HG03135 (cell line): Measurements from ENCODE around the gene CDH4.

ENCODE experiments used
- ATAC-seq: cut with Tn5 transposase; IDR thresholded peaks from one replicate; pipeline ENCODE4 v1.9.1; 2021; ENCODE audit warnings: mild to moderate bottlenecking, moderate library complexity; ENCODE audit not compliant: unreplicated experiment

The CDH4 gene

GRCh38 chr20:61659246-61659993, 407.4 kb downstream of the CDH4 start:
- ATAC-seq, result no peak

DNA sequence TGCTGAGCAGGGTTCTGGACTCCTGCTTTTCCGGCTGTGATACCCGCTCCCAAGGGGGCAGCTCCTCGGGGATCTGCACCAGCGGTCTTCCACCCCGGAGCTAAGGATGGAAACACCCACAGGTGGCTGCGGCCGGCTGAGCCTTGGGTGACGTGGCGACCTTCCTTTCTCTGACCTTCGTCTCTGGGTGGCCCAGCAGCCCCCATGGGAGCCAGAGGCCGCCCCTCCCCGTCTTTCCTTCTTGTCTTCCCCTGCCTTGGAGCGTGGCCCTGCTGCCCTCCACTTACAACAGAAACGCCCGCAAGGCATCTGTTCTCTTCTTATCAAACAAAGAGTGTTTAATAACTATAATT, 407.9 kb downstream of the CDH4 start:
- no peak for ATAC-seq

GRCh38 chr20:61660559-61660958, 408.5 kb downstream of the CDH4 start:
- ATAC-seq, result no peak

DNA sequence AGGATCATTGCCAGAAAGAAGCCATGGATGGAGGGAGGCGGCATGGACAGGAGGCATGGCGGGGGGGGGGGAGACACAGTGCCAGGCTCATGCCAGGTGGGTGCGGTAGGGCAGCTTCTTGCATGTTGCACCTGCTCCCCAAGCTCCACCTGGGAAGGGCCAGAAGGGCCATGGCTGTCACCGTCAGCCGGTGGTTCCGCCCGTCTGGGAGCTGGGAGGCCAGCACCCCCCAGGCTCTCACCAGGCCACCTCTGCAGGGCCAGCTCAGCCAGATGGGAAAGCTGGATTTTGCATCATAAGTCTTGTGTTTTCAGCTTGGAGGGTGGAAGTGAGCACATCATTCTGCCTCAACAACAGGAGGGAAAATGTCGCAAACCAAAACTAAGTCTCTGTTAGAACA, 409.0 kb downstream of the CDH4 start:
- ATAC-seq, result no peak

GRCh38 chr20:61661583-61661982, 409.5 kb downstream of the CDH4 start:
- no peak for ATAC-seq

DNA sequence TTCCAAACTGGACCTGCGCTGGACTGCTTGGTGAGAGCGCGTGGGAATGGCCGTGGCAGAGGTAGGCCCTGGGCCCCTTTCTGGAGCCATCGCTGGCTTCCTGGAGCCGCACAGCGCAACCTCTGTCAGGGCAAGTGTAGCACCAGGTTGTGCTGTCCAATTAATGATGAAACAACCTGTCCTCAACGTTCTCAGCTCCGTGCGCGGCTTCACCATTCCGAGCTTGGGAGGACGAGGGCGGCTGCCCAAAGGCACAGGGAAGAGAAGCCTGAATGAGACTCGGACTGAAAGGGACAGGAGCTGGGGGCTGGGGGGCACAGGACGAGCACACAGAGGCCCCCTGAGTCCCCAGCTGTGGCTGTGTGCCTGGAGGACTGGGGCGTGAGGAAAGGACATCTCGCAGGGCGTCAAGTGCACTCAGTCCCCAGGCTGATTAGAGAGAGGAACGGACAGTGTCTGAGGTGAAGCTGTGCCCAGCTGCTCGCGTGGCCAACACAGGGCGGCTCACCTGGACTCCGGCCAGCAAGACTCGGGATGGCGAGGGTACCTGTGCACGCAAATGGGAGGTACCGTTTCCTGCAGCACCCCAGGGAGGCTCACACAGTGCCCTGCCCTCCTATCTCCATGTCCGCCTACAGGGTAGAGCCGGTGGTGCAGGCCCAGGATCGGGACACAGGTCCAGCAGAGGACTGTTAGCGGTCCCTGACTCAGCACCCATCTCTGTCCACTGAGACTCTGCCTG, 410.3 kb downstream of the CDH4 start:
- no peak for ATAC-seq

DNA sequence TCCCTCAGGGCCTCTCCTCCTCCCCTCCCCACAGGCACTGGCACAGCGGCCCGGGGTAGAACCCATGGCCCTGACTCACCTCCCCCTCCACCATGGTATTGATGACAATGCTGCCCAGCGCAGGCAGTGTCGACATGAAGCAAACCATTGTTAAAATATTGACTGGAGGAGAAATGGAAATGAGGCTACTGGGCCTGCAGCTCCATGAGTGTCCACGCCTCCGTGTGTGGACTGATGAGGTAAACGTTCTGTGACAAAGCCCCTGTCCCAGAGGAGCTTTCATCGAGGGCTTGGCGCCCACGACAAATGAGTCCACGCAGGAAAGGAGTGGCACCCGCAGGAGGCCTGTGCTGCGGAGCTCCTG, 410.9 kb downstream of the CDH4 start:
- no peak for ATAC-seq

DNA sequence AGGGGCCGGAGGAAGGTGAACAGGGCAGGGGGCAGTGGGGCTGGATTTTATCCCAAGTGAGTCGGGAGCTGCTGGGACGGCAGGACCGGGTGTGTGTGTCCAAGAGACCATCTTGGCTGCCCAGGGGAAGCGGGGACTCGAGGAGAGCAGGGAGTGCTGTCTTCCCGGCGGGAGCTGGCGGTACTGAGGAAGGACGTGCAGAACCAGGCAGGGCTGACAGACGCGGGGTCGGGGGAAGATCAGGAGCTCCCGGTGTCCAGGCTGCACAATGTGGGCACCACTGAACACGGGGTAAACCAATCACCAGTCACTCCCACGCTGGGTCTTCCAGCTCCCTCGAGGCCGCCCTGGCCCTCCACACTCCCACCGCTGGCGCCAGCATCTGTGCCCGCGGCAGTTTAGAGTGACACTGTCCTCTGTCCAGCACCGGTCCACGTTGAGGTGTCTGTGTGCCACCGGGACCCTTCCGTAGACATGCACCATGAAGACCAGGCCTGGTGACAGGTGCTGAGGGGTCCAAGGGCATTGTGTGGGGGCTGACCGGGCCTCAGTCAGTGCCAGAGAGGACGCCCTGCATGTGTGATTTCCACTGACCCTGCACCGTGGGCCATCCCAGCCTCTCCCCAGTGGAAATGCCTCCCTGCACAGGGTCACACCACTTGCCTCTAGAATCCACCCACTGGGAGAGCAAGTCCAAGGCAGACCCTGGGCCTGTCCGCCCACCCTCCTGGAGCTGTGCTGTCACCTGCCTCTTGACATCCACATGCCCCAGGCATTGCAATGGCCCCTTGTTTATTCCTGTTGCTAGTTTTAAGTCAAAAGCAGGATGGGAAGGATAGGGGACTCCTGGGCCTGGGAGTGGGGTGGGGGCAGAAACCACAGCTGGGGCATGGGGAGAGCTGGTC, 411.7 kb downstream of the CDH4 start:
- no peak for ATAC-seq

DNA sequence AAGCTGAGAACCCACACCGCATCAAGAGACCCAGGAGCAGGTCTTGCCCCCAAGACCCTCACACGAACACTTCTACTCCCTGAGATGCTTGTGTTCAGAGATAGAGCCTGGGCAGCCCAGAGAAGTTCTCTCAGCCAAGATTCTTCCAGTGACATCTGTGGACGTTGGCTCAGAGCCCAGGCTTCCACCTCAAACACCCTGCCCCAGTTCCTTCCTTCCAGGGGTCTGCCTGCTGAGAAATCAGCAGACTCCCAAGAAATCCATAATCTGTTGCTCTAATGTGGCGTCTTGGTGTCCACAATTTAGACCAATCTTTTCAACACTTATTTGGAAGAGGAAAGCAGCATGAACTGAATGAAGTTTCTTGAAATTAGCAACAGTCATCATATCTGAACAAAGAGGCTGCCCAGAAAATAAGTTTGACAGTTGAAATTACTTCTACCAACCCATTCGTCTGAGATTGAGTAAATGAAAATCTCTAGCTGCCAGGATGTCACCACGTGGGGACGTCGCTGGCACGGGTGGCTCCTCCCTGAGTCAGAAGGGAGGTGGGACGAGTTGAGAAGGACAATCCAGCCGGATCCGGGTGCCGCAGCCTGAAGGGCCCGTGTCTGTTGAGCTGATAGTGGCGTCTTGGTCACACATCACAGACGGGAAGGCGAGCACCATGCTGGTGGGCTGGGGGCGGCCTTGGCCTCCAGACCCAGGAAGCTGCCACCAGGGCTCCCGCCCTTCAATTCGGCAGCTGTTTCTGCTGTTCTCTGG, 412.7 kb downstream of the CDH4 start:
- ATAC-seq, result no peak

GRCh38 chr20:61665528-61666470, 413.7 kb downstream of the CDH4 start:
- ATAC-seq, result no peak

GRCh38 chr20:61666471-61666832, 414.4 kb downstream of the CDH4 start:
- ATAC-seq, result no peak

DNA sequence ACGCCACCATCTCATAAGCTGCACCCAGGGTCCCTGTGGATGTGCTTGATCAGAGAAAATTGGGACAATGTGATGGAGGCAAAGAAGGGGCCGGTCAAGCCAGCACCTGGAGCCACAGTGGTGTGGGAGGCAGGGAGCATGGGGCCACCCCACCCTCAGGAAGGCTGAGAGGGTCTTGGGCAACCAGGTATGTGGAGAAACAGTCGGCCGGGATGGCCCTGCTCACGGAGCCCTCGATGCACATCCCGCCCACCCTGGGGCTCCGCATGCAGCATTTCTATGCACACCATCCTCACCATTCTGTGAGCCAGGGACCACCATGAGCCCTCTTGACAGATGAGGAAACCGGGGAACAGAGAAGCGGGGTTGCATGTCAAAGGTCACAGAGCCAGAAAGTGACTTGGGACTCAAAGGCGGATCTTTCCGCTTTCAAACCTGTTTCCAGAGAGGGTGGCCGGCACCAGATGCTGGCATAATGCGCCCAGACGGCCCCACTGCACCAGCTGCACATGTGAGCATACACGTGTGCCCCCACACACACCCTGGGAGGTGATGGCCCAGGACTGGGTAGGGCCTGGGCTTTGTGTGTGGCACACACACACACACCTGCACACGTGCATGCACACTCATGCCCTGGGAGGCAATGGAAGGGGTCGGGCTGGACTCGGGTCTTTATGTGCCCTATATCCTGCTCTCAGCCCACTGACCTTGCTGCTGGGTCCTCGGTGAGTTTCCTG, 415.2 kb downstream of the CDH4 start:
- no peak for ATAC-seq

DNA sequence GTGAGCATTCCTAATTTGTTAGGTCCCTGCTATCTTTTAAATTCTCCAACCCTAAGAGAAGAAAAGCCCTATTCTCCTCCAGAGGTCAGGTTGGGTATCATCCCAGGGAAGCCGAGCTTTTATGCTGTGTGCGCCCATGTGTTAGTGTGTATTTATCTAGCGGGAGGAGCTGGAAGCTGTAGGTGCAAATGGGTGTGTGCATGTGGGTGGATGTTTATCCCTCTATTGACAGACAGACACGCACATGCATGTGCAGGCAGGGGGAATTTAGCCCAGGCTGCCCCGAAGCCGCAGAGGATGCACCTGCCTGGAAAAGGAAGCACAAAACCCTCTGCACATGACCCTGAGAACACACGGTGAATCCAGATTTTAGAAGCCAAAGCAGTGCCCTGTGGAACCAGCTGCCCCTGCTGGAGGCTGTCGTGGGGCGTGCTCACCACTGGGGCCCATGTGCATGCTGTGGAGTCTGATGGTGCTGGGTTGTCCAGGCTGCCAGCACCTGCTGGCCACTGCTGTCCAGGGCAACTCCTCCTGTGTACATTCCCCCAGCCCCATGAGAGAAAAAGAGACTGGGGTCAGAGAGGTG, 416.1 kb downstream of the CDH4 start:
- no peak for ATAC-seq

- no peak for ATAC-seq
Observed at GRCh38 chr20:61668771-61669503, 416.9 kb downstream of the CDH4 start.

GRCh38 chr20:61670274-61670673, 418.2 kb downstream of the CDH4 start:
- no peak for ATAC-seq

DNA sequence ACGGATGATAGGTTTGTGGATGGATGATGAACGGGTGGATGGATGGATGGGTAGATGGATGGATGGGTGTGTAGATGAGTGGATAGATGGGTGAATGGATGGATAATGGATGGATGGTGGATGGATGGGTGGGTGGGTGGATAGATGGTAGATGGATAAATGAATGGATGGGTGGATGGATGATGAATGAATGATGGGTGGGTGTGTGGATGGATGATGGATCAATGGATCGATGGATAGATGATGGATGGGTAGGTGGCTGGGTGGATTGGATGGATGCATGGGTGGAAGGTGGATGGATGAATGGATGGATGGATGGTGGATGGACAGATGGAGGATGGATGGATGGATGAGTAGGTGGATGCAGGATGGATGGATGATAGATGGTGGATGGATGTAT, 419.5 kb downstream of the CDH4 start:
- no peak for ATAC-seq

GRCh38 chr20:61673152-61673847, 421.2 kb downstream of the CDH4 start:
- ATAC-seq, result no peak

GRCh38 chr20:61674121-61674520, 422.1 kb downstream of the CDH4 start:
- ATAC-seq, result no peak
